B cell (primary cell): ENCODE results near the gene HINFP. TPM values are rescaled to one million over a fixed set of nuclear protein-coding genes. Genes with fewer than 3 reads are reported as not detected.

Experiments
- ATAC-seq: fragments of 200-7000 bp; cut with Tn5 transposase; one replicate; pipeline ENCODE4 v1.10.0; 2021; ENCODE audit warnings: low read depth, mild to moderate bottlenecking, moderate number of reproducible peaks, moderate library complexity
- CTCF ChIA-PET: fragments of 350-600 bp; sonication (Branson Sonifier 250); formaldehyde crosslinking; loops from one replicate; lab custom pipeline; 2021; ENCODE audit warnings: antibody characterized with exemption, inconsistent platforms; lab: Charles Lee
- POLR2A ChIA-PET: fragments of 350-600 bp; sonication (Branson Sonifier 250); formaldehyde crosslinking; loops from one replicate; lab custom pipeline; 2021; ENCODE audit warnings: antibody characterized with exemption; lab: Charles Lee
- DNase-seq: peaks from one replicate; pipeline ENCODE4 v3.0.0; 2013
- H2AFZ ChIP-seq: 2 replicates; pipeline ENCODE4 v1.6.1; 2012; ENCODE audit warnings: mild to moderate bottlenecking, low read depth, low read length; ENCODE audit not compliant: insufficient read depth, poor library complexity, severe bottlenecking
- H3K27ac ChIP-seq, 2 donors: 1 replicate in 1 of 2; 2 replicates in 1 of 2; pipeline ENCODE4 v1.5.1; 2012 to 2013; ENCODE audit warnings: low read length in 2 of 2, mild to moderate bottlenecking in 2 of 2, moderate library complexity in 1 of 2
- H3K27me3 ChIP-seq, 4 experiments: fragments of 200-600 bp in 1 of 4; sonication (generic) in 1 of 4; replicated peaks in 1 of 4; 1 replicate in 2 of 4; 2 replicates in 2 of 4; pipeline versions ENCODE4 v1.6.1 to v1.7.0; 2013 to 2016; ENCODE audit warnings: low read length in 3 of 4, mild to moderate bottlenecking in 2 of 4, mixed read lengths in 1 of 4, moderate library complexity in 1 of 4; ENCODE audit not compliant: insufficient read depth in 4 of 4, control insufficient read depth in 3 of 4; ENCODE audit errors: control extremely low read depth in 1 of 4
- H3K36me3 ChIP-seq, 2 experiments: replicated peaks in 1 of 2; 1 replicate in 1 of 2; 2 replicates in 1 of 2; pipeline versions ENCODE4 v1.6.1 to v1.7.1; 2013; ENCODE audit warnings: low read length in 1 of 2; ENCODE audit not compliant: insufficient read depth in 2 of 2, control insufficient read depth in 1 of 2; ENCODE audit errors: control extremely low read depth in 1 of 2, extremely low read depth in 1 of 2
- H3K4me1 ChIP-seq, 2 donors: fragments of 200-600 bp in 1 of 2; sonication (generic) in 1 of 2; 1 replicate in 1 of 2; 2 replicates in 1 of 2; pipeline versions ENCODE4 v1.5.1 to v1.6.1; 2013 to 2017; ENCODE audit warnings: low read length in 2 of 2; ENCODE audit not compliant: control insufficient read depth in 2 of 2, insufficient read depth in 2 of 2
- H3K4me2 ChIP-seq: replicated peaks from 2 replicates; pipeline ENCODE3; 2012; ENCODE audit warnings: mild to moderate bottlenecking, low read depth, low read length; ENCODE audit not compliant: poor library complexity, severe bottlenecking
- H3K4me3 ChIP-seq, 5 experiments: fragments of 200-600 bp in 1 of 5; sonication (generic) in 1 of 5; 1 replicate in 3 of 5; 2 replicates in 2 of 5; pipeline versions ENCODE4 v1.5.1 to v1.7.0; 2011 to 2016; ENCODE audit warnings: low read length in 4 of 5, mild to moderate bottlenecking in 4 of 5, low read depth in 2 of 5, control low read depth in 1 of 5, moderate library complexity in 1 of 5; ENCODE audit not compliant: insufficient read depth in 1 of 5; ENCODE audit errors: control extremely low read depth in 1 of 5, extremely low read depth in 1 of 5
- H3K79me2 ChIP-seq: fragments of 200-600 bp; sonication (generic); one replicate; pipeline ENCODE4 v1.6.0; 2016; ENCODE audit warnings: low read length; ENCODE audit not compliant: control insufficient read depth, insufficient read depth
- H3K9ac ChIP-seq: fragments of 200-600 bp; sonication (generic); 2 replicates; pipeline ENCODE4 v1.6.1; 2017; ENCODE audit warnings: mild to moderate bottlenecking, low read length, moderate library complexity
- H3K9me3 ChIP-seq, 3 donors: one replicate each; pipeline versions ENCODE4 v1.6.1 to v1.7.1; 2013; ENCODE audit warnings: low read length in 2 of 3; ENCODE audit not compliant: control insufficient read depth in 2 of 3, insufficient read depth in 1 of 3; ENCODE audit errors: control extremely low read depth in 1 of 3
- H4K20me1 ChIP-seq: 2 replicates; pipeline ENCODE4 v1.6.0; 2012; ENCODE audit warnings: mild to moderate bottlenecking, low read length; ENCODE audit not compliant: insufficient read depth, control insufficient read depth, poor library complexity, severe bottlenecking
- H3K27ac Mint-ChIP-seq: one replicate; pipeline ENCODE4 v1.8.0; 2021; ENCODE audit warnings: mixed read lengths
- H3K27me3 Mint-ChIP-seq: one replicate; pipeline ENCODE4 v1.8.0; 2021; ENCODE audit warnings: mixed read lengths
- H3K4me1 Mint-ChIP-seq: one replicate; pipeline ENCODE4 v1.8.0; 2021; ENCODE audit warnings: mixed read lengths
- H3K4me3 Mint-ChIP-seq: one replicate; pipeline ENCODE4 v1.8.0; 2021; ENCODE audit warnings: mixed read lengths
- H3K9me3 Mint-ChIP-seq: one replicate; pipeline ENCODE4 v1.8.0; 2022; ENCODE audit warnings: mixed read lengths; ENCODE audit not compliant: insufficient read depth
- EZH2 ChIP-seq: IDR thresholded peaks from 2 replicates; pipeline ENCODE4 v1.6.1; 2012; ENCODE audit warnings: borderline replicate concordance, low read depth, mild to moderate bottlenecking, moderate library complexity, low read length; ENCODE audit not compliant: insufficient read depth, poor library complexity, severe bottlenecking
- WGBS: methylation state at CpG from one replicate; pipeline ENCODE4 v1.1.5; 2013; ENCODE audit warnings: missing lambda C conversion rate; ENCODE audit not compliant: insufficient coverage; 5-methylcytosine and 5-hydroxymethylcytosine counted together
- intact Hi-C: fragments of 100-400 bp; cut with micrococcal nuclease; formaldehyde crosslinking; loops from one replicate; pipeline ENCODE4 v1.10.0; 2022
- polyA plus RNA-seq: library from polyadenylated mRNA; depleted of rRNA; stranded (reverse); fragments of >200 nt; gene quantifications from 2 replicates; pipeline ENCODE4 v1.2.3, GENCODE V29; 2012
- total RNA-seq, 2 donors: library from RNA; stranded (reverse); fragments of 120-200 nt in 1 of 2; gene quantifications; 1 replicate in 1 of 2; 2 replicates in 1 of 2; pipeline versions ENCODE4 v1.2.3 to v1.2.4, GENCODE V29; 2013 to 2022
- TF ChIP-seq, protein P1 (sequence below): fragments of 200-600 bp; IDR thresholded peaks from one replicate; pipeline ENCODE4 v1.8.0; 2022; ENCODE audit warnings: antibody characterized with exemption, mild to moderate bottlenecking

HINFP gene
- total and polyA plus RNA-seq, 2 donors (not counting 1 experiment from before 2014, with no cell fraction given) = 60.6 to 78.7 TPM

DNA sequence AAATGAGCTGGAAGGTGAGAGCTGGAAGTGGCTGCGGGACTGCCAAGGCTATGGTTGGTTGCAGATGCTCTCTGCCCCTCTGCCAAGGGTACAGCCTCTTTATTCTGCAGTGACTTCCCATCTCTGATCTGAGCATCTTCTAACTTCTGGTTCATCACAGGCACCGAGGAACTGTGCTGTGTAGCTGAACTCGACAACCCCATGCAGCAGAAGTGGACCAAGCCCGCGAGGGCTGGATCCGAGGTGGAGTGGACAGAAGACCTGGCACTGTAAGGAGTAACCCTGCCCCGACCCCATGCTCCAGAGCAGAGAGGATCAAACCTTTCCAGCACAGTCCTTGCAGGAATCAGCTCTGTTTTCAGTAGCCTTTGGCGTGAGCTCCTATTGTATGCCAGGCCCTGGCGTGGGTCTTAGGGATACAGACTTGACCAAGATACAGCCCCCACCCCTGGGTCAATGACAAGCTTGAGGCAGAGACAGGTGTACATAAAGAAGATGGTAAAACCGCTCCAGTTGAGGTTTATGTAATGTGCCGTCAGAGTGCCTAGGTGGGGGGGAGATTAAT is 9.9 kb upstream of the HINFP start:
- Mint-ChIP-seq H3K4me1 (peaks cover 31% of the 10 kb centered on the region), H3K27ac (no peak overlapping the region), H3K4me3 (no peak overlapping the region), H3K9me3 (no peaks in the 10 kb centered on the region), H3K27me3 (no peaks in the 10 kb centered on the region)
- Histone ChIP-seq H3K9me3 (no peaks in the 10 kb centered on the region), H3K4me1 (peaks cover 16 to 32% of the 10 kb centered on the region in 2 donors), H3K4me2 (no peak overlapping the region), H3K9ac (no peak overlapping the region), H3K27ac (no peak overlapping the region), H3K36me3 (peaks cover 0 to 22% of the 10 kb centered on the region in 2 experiments), H3K27me3 (no peaks in the 10 kb centered on the region), H4K20me1 (peaks cover 6% of the 10 kb centered on the region), H3K4me3 (no peak overlapping the region), H2AFZ (no peak overlapping the region), H3K79me2 (peaks cover 18% of the 10 kb centered on the region)
- WGBS = 94% methylated on average over 10 of the region's 11 CpGs
- intact Hi-C loops = no loop called here
- ChIA-PET CTCF (interaction anchor here (0.6 kb wide), 1 partner anchor 135 kb away, joined by 3 read pairs; no protein-coding TSS in a partner anchor), POLR2A (interaction anchor here (0.5 to 1.3 kb wide), 3 partner anchors 9 to 15 kb away, joined by 4 to 7 read pairs (median 7); partner anchors contain the start of genes DPAGT1 and HINFP)
- no peak for ATAC-seq
- DNase-seq = no peak
- TF ChIP-seq EZH2 = no peak
- TF ChIP-seq, protein P1, sequence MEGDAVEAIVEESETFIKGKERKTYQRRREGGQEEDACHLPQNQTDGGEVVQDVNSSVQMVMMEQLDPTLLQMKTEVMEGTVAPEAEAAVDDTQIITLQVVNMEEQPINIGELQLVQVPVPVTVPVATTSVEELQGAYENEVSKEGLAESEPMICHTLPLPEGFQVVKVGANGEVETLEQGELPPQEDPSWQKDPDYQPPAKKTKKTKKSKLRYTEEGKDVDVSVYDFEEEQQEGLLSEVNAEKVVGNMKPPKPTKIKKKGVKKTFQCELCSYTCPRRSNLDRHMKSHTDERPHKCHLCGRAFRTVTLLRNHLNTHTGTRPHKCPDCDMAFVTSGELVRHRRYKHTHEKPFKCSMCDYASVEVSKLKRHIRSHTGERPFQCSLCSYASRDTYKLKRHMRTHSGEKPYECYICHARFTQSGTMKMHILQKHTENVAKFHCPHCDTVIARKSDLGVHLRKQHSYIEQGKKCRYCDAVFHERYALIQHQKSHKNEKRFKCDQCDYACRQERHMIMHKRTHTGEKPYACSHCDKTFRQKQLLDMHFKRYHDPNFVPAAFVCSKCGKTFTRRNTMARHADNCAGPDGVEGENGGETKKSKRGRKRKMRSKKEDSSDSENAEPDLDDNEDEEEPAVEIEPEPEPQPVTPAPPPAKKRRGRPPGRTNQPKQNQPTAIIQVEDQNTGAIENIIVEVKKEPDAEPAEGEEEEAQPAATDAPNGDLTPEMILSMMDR = no peak

DNA sequence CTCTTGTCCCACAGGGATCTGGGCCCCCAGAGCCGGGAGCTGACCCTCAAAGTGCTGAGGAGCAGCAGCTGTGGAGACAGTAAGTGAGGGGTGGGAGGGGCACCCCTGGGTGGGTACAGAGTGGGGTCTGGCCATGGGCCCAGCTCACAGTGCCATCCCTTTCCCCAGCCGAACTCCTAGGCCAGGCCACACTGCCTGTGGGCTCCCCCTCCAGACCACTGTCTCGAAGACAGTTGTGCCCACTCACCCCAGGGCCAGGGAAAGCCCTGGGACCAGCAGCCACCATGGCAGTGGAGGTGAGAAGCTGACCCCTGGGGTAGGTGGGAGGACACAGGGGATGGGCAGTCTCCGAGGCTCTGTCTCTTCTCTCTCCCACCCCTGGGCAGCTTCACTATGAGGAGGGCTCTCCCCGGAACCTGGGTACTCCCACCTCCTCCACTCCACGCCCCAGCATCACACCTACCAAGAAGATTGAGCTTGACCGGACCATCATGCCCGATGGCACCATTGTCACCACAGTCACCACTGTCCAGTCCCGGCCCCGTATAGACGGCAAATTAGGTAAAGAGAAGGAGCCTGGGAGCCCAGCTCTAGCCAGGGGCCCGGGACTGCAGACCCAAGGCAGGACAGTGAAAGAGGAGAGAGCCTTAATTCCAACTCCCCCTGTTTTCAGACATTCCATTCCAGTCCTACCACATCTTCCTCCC is 8.9 kb upstream of the HINFP start:
- intact Hi-C loops = no loop called here

More for the DNA sequence above, 8.9 kb upstream of the HINFP start:
- Mint-ChIP-seq H3K27ac (no peak overlapping the region), H3K4me1 (peaks cover 25% of the 10 kb centered on the region), H3K9me3 (no peaks in the 10 kb centered on the region), H3K27me3 (no peaks in the 10 kb centered on the region), H3K4me3 (no peak overlapping the region)
- ATAC-seq (no peak), DNase-seq (no peak)
- Histone ChIP-seq H3K79me2 (peaks cover 11% of the 10 kb centered on the region), H3K4me2 (no peak overlapping the region), H3K27me3 (no peaks in the 10 kb centered on the region), H3K4me3 (no peak overlapping the region), H4K20me1 (peaks cover 6% of the 10 kb centered on the region), H3K27ac (no peak overlapping the region), H3K36me3 (peaks cover 0 to 22% of the 10 kb centered on the region in 2 experiments), H2AFZ (no peak overlapping the region), H3K9ac (no peak overlapping the region), H3K4me1 (peaks cover 12 to 27% of the 10 kb centered on the region in 2 donors), H3K9me3 (no peaks in the 10 kb centered on the region)
- 96% methylated on average over 7 of the region's 12 CpGs for WGBS
- TF ChIP-seq EZH2 = no peak
- ChIA-PET POLR2A (interaction anchor here (0.5 to 1.1 kb wide), 2 partner anchors 9 to 10 kb away, joined by 4 to 14 read pairs; partner anchors contain the start of gene HINFP), CTCF (interaction anchor here (0.6 kb wide), 1 partner anchor 136 kb away, joined by 3 read pairs; no protein-coding TSS in a partner anchor)
